Erythroblast (primary cell): ENCODE results near the gene GLRA1.

Experiments
- GATA1 ChIP-seq: IDR thresholded peaks from 2 replicates; pipeline ENCODE4 v1.6.1; 2011; ENCODE audit warnings: low read depth, mild to moderate bottlenecking, control low read depth, low read length, moderate library complexity
- POLR2A ChIP-seq: IDR thresholded peaks from 2 replicates; pipeline ENCODE4 v1.6.1; 2011; ENCODE audit warnings: mild to moderate bottlenecking, low read length

GRCh38 chr5:151931260-151931659 is 6.6 kb upstream of the GLRA1 start:
- TF ChIP-seq POLR2A: no peak
- no peak for TF ChIP-seq GATA1
